WERI-Rb-1 (cell line): ENCODE results near the gene CFAP68.

Experiments used
- DNase-seq: peaks from one replicate; pipeline ENCODE4 v3.0.0-alpha.2; 2020
- H3K27ac ChIP-seq: fragments of 250-450 bp; sonication (Bioruptor Pico); 2 replicates; pipeline ENCODE4 v1.5.1; 2020; ENCODE audit warnings: mild to moderate bottlenecking, moderate library complexity
- H3K27me3 ChIP-seq: fragments of 250-450 bp; sonication (Bioruptor Pico); 2 replicates; pipeline ENCODE4 v1.5.1; 2021; ENCODE audit warnings: mild to moderate bottlenecking, low read depth, moderate library complexity; ENCODE audit not compliant: insufficient read depth, severe bottlenecking
- H3K36me3 ChIP-seq: fragments of 250-450 bp; sonication (Bioruptor Pico); 2 replicates; pipeline ENCODE4 v1.5.1; 2020; ENCODE audit warnings: mild to moderate bottlenecking, moderate library complexity
- H3K4me3 ChIP-seq: 2 replicates; pipeline ENCODE4 v1.5.1; 2011; ENCODE audit warnings: low read depth, mild to moderate bottlenecking, control low read depth, low read length
- H3K9me3 ChIP-seq: fragments of 250-450 bp; sonication (Bioruptor Pico); 2 replicates; pipeline ENCODE4 v1.5.1; 2021; ENCODE audit warnings: mild to moderate bottlenecking, moderate library complexity; ENCODE audit not compliant: severe bottlenecking
- CTCF ChIP-seq: IDR thresholded peaks from 2 replicates; pipeline ENCODE4 v1.5.1; 2011; ENCODE audit warnings: low read depth, mild to moderate bottlenecking, control low read depth, inconsistent platforms, low read length

Gene CFAP68

DNA sequence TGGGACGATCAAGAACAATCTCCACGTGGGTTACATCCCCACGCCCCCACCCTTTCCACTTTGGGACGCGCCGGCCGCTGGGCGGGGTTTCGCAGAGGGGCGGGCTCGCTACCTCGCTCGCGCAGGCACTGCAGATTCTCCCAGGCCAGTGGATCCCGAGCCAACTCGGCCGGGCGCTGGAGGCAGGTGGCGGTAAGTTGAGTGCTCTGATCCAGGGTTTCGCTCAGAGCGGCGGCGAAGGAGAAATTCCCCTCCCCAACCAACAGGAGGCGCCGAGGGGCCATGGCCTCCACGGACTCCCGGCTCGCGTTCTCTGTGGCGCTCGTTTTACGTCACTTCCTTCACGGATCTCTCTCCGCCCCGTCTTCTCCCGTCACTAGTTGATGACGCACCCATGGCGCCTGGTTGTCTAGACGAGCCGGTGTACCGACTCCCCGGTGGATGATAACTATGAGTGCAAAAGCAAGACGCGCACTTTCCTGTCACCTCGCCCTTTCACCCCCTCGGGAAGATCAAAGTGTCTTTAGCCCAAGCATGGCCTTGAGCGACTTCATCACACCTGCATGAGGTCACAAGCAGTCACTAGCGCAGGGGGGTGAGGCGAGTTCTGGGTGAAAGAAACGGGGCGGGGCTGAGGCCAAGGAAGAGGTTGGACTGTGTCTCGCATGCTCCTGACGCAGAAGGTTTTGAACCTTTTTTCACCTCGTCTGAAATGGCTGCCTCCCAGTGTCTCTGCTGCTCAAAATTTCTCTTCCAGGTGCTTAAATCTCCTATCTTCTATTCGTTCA lies at the start of gene CFAP68, which contains the start of gene FDXACB1:
TSS of gene CFAP68 (plus strand) at position 693 of the 788 bp plus-strand sequence. CDS start at position 713, 20 bp downstream.
TSS of gene FDXACB1 (minus strand) at position 317 of the 788 bp plus-strand sequence. CDS start at position 284, 33 bp downstream.
- peak; percentile 98 for DNase-seq
- H3K4me3 ChIP-seq: peak within 1 kb of the TSS; percentile 92
- H3K27me3 ChIP-seq: no peaks in the 10 kb centered on the region
- no peaks in the 10 kb centered on the region for H3K9me3 ChIP-seq
- peak; percentile 94 for TF ChIP-seq CTCF
- H3K27ac ChIP-seq: peak within 1 kb of the TSS; percentile 98
- no peaks in the 10 kb centered on the region for H3K36me3 ChIP-seq

DNA sequence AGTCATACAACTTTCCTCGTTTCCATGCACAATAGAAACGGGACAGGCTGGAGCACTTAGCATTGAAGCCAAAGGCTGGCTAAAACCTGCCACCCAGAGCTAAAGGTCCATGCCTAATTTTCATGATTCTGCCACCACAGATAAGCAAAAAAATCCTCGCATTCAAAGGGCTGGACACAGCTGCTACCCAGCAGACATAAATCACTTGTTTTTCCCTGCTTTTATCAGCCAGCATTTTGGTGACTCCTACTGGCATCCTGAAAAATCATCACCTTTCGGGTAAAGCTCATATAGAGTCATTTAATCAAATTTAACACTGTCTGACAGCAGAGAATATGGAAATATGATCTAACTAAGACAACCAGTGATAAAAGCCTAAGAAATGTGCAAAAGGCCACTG lies 45.8 kb upstream of the CFAP68 start:
- TF ChIP-seq CTCF: peak; percentile 10; the same call in 1 of the 2 replicates
- Histone ChIP-seq H3K36me3 (peaks cover 35% of the 10 kb centered on the region), H3K27ac (no peak overlapping the region), H3K4me3 (no peak overlapping the region), H3K9me3 (no peaks in the 10 kb centered on the region), H3K27me3 (no peaks in the 10 kb centered on the region)
- DNase-seq: peak; percentile 16

- H3K4me3 ChIP-seq: no peak overlapping the region
- no peak for TF ChIP-seq CTCF
- no peaks in the 10 kb centered on the region for H3K27me3 ChIP-seq
- no peak for DNase-seq
- H3K9me3 ChIP-seq: no peaks in the 10 kb centered on the region
- H3K27ac ChIP-seq: no peak overlapping the region
- peaks cover 35% of the 10 kb centered on the region for H3K36me3 ChIP-seq
These were observed 44.7 kb upstream of the CFAP68 start for GRCh38 chr11:111834432-111835163.

GRCh38 chr11:111835665-111836064 lies 43.7 kb upstream of the CFAP68 start:
- DNase-seq: no peak
- H3K27ac ChIP-seq: no peak overlapping the region
- H3K36me3 ChIP-seq: peaks cover 41% of the 10 kb centered on the region
- no peaks in the 10 kb centered on the region for H3K27me3 ChIP-seq
- no peaks in the 10 kb centered on the region for H3K9me3 ChIP-seq
- no peak overlapping the region for H3K4me3 ChIP-seq
- no peak for TF ChIP-seq CTCF

- Histone ChIP-seq H3K36me3 (peaks cover 39% of the 10 kb centered on the region), H3K27ac (no peak overlapping the region), H3K27me3 (no peaks in the 10 kb centered on the region), H3K4me3 (no peak overlapping the region), H3K9me3 (no peaks in the 10 kb centered on the region)
- DNase-seq: no peak
- no peak for TF ChIP-seq CTCF
These were observed 43.2 kb upstream of the CFAP68 start for GRCh38 chr11:111836162-111836561.
